H1 (cell line): ENCODE measurements around the gene LTBP4. TPM values are rescaled to one million over a fixed set of nuclear protein-coding genes. Genes with fewer than 3 reads are reported as not detected.

Experiments used
- polyA plus RNA-seq, 7 experiments: library from polyadenylated mRNA; depleted of rRNA in 3 of 7; stranded (reverse) in 5 of 7; unstranded in 2 of 7; fragments of >200 nt in 5 of 7; fragments of 200-250 nt in 2 of 7; gene quantifications; 1 replicate in 5 of 7; 2 replicates in 1 of 7; 4 replicates in 1 of 7; pipeline versions ENCODE4 v1.2.1 to v1.2.3, GENCODE V29; 2011 to 2013; ENCODE audit warnings: missing spikeins in 2 of 7, mixed read lengths in 2 of 7
- total RNA-seq: library from RNA; stranded (reverse); fragmentation: NEBNext Ultra II Directional; extraction: Animal tissue kit (Norgen Biotek cat#: 25700); gene quantifications from 2 replicates; pipeline ENCODE4 v1.2.1, GENCODE V29; 2021

Gene LTBP4
- total and polyA plus RNA-seq, 2 of the 8 experiments (the other 6 are each of a cell fraction or from before 2014, with no cell fraction given), result 54.5 to 77.1 TPM

Other genes starting within 250 kb of the LTBP4 start
- 0.15 and 0.29 TPM in 2 replicates for gene HIPK4, start 211.2 kb upstream of the LTBP4 start, total RNA-seq
- gene HIPK4, start 211.2 kb upstream of the LTBP4 start, polyA plus RNA-seq (2011; rRNA removed), result 0.57 and 0.88 TPM in 2 replicates
- 5.8 and 6.0 TPM in 2 replicates for gene PRX, start 188.0 kb upstream of the LTBP4 start, total RNA-seq
- 2.8 and 3.8 TPM in 2 replicates for gene PRX, start 188.0 kb upstream of the LTBP4 start, polyA plus RNA-seq (2011; rRNA removed)
- gene SERTAD1, start 175.4 kb upstream of the LTBP4 start, total RNA-seq, result 4.9 and 5.4 TPM in 2 replicates
- 6.6 and 8.0 TPM in 2 replicates for gene SERTAD1, start 175.4 kb upstream of the LTBP4 start, polyA plus RNA-seq (2011; rRNA removed)
- 32.1 and 33.4 TPM in 2 replicates for gene SERTAD3, start 157.0 kb upstream of the LTBP4 start, total RNA-seq
- gene SERTAD3, start 157.0 kb upstream of the LTBP4 start, polyA plus RNA-seq (2011; rRNA removed), result 15.1 and 23.5 TPM in 2 replicates
- 28.7 and 32.3 TPM in 2 replicates for gene BLVRB, start 135.6 kb upstream of the LTBP4 start, total RNA-seq
- 182 and 196 TPM in 2 replicates for gene BLVRB, start 135.6 kb upstream of the LTBP4 start, polyA plus RNA-seq (2011; rRNA removed)
- gene SPTBN4, start 134.4 kb upstream of the LTBP4 start, total RNA-seq, result 1.9 and 3.4 TPM in 2 replicates
- gene SPTBN4, start 134.4 kb upstream of the LTBP4 start, polyA plus RNA-seq (2011; rRNA removed), result 3.0 and 4.7 TPM in 2 replicates
- gene SHKBP1, start 24.5 kb upstream of the LTBP4 start, total RNA-seq, result 72.8 and 74.6 TPM in 2 replicates
- gene SHKBP1, start 24.5 kb upstream of the LTBP4 start, polyA plus RNA-seq (2011; rRNA removed), result 98.8 and 158 TPM in 2 replicates
- 24.8 and 29.4 TPM in 2 replicates for gene NUMBL, start 89.3 kb downstream of the LTBP4 start, total RNA-seq
- 13.5 and 20.0 TPM in 2 replicates for gene NUMBL, start 89.3 kb downstream of the LTBP4 start, polyA plus RNA-seq (2011; rRNA removed)
- 39.3 and 41.7 TPM in 2 replicates for gene COQ8B, start 115.5 kb downstream of the LTBP4 start, total RNA-seq
- 46.1 and 67.6 TPM in 2 replicates for gene COQ8B, start 115.5 kb downstream of the LTBP4 start, polyA plus RNA-seq (2011; rRNA removed)
- 8.9 and 9.5 TPM in 2 replicates for gene ITPKC, start 115.7 kb downstream of the LTBP4 start, total RNA-seq
- gene ITPKC, start 115.7 kb downstream of the LTBP4 start, polyA plus RNA-seq (2011; rRNA removed), result 5.2 and 7.8 TPM in 2 replicates
- 24.8 and 26.5 TPM in 2 replicates for gene ACTMAP, start 149.1 kb downstream of the LTBP4 start, total RNA-seq
- 24.1 and 30.3 TPM in 2 replicates for gene ACTMAP, start 149.1 kb downstream of the LTBP4 start, polyA plus RNA-seq (2011; rRNA removed)
- 201 and 220 TPM in 2 replicates for gene SNRPA, start 149.8 kb downstream of the LTBP4 start, total RNA-seq
- 202 and 283 TPM in 2 replicates for gene SNRPA, start 149.8 kb downstream of the LTBP4 start, polyA plus RNA-seq (2011; rRNA removed)
- gene MIA, start 174.2 kb downstream of the LTBP4 start, total RNA-seq, result not detected in 2 replicates
- not detected in 2 replicates for gene MIA, start 174.2 kb downstream of the LTBP4 start, polyA plus RNA-seq (2011; rRNA removed)
- gene RAB4B, start 176.9 kb downstream of the LTBP4 start, total RNA-seq, result 15.8 and 15.9 TPM in 2 replicates
- 28.6 and 42.1 TPM in 2 replicates for gene RAB4B, start 176.9 kb downstream of the LTBP4 start, polyA plus RNA-seq (2011; rRNA removed)
- 101 and 103 TPM in 2 replicates for gene EGLN2, start 197.8 kb downstream of the LTBP4 start, total RNA-seq
- 86.9 and 101 TPM in 2 replicates for gene EGLN2, start 197.8 kb downstream of the LTBP4 start, polyA plus RNA-seq (2011; rRNA removed)
- gene CYP2A6, start 249.1 kb downstream of the LTBP4 start, total RNA-seq, result not detected in 2 replicates
- gene CYP2A6, start 249.1 kb downstream of the LTBP4 start, polyA plus RNA-seq (2011; rRNA removed), result 0.33 and 0.46 TPM in 2 replicates